ENCODE measurements around the gene ALPK1. TPM values are rescaled to one million over a fixed set of nuclear protein-coding genes. Genes with fewer than 3 reads are reported as not detected.

Gene ALPK1
- total and polyA plus RNA-seq, 4 donors = 2.8 to 14.0 (median 4.7) TPM

DNA sequence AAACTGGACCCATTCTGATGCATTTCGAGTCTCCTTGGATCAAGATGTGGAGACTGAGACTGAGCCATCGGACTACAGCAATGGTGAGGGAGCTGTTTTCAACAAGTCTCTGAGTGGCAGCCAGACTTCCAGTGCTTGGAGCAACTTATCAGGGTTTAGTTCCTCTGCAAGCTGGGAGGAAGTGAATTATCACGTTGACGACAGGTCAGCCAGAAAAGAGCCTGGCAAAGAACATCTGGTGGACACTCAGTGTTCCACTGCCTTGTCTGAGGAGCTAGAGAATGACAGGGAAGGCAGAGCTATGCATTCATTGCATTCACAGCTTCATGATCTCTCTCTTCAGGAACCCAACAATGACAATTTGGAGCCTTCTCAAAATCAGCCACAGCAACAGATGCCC lies 134.0 kb downstream of the ALPK1 start:
- H3K4me1 ChIP-seq (ENCODE audit: control insufficient read depth in 4 of 4, insufficient read depth in 4 of 4, low read length in 3 of 4) = no peaks in the 10 kb centered on the region
- H3K4me3 ChIP-seq (ENCODE audit: low read depth in 1 of 3, low read length in 3 of 3) = no peak overlapping the region
- no peak overlapping the region for H3K9ac ChIP-seq (ENCODE audit: low read depth in 1 of 2, low read length in 2 of 2)
- H3K9me3 ChIP-seq (ENCODE audit: control insufficient read depth in 4 of 4, low read length in 3 of 4) = no peaks in the 10 kb centered on the region
- H3K27ac ChIP-seq (ENCODE audit: low read depth in 1 of 2, low read length in 2 of 2) = no peak overlapping the region
- 73% methylated on average over 4 of the region's 4 CpGs for WGBS
- TF ChIP-seq GABPA (IDR thresholded peaks at IDR 0.05 in 1 of 2, conservative IDR thresholded peaks at IDR 0.05 in 1 of 2) (no peak), SP1 (IDR thresholded peaks at IDR 0.05) (no peak), YY1 (IDR thresholded peaks at IDR 0.05) (no peak), FOXA2 (IDR thresholded peaks at IDR 0.05) (no peak), JUND (IDR thresholded peaks at IDR 0.05) (no peak), HNF4G (IDR thresholded peaks at IDR 0.05) (no peak), TAF1 (conservative IDR thresholded peaks at IDR 0.05) (no peak), HNF4A (conservative IDR thresholded peaks at IDR 0.05) (no peak), RAD21 (IDR thresholded peaks at IDR 0.05) (no peak), RXRA (IDR thresholded peaks at IDR 0.05) (no peak), EGR1 (IDR thresholded peaks at IDR 0.05; ENCODE audit: low read depth in 2 of 2) (no peak), FOXA1 (IDR thresholded peaks at IDR 0.05) (no peak), NR2F2 (IDR thresholded peaks at IDR 0.05) (no peak)
- TF ChIP-seq, protein P1, sequence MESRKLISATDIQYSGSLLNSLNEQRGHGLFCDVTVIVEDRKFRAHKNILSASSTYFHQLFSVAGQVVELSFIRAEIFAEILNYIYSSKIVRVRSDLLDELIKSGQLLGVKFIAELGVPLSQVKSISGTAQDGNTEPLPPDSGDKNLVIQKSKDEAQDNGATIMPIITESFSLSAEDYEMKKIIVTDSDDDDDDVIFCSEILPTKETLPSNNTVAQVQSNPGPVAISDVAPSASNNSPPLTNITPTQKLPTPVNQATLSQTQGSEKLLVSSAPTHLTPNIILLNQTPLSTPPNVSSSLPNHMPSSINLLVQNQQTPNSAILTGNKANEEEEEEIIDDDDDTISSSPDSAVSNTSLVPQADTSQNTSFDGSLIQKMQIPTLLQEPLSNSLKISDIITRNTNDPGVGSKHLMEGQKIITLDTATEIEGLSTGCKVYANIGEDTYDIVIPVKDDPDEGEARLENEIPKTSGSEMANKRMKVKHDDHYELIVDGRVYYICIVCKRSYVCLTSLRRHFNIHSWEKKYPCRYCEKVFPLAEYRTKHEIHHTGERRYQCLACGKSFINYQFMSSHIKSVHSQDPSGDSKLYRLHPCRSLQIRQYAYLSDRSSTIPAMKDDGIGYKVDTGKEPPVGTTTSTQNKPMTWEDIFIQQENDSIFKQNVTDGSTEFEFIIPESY (IDR thresholded peaks at IDR 0.05) = no peak
- TF ChIP-seq, protein P2, sequence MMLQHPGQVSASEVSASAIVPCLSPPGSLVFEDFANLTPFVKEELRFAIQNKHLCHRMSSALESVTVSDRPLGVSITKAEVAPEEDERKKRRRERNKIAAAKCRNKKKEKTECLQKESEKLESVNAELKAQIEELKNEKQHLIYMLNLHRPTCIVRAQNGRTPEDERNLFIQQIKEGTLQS (IDR thresholded peaks at IDR 0.05) = no peak
- TF ChIP-seq, protein P3, sequence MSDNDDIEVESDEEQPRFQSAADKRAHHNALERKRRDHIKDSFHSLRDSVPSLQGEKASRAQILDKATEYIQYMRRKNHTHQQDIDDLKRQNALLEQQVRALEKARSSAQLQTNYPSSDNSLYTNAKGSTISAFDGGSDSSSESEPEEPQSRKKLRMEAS (IDR thresholded peaks at IDR 0.05) = no peak
- TF ChIP-seq, protein P4, sequence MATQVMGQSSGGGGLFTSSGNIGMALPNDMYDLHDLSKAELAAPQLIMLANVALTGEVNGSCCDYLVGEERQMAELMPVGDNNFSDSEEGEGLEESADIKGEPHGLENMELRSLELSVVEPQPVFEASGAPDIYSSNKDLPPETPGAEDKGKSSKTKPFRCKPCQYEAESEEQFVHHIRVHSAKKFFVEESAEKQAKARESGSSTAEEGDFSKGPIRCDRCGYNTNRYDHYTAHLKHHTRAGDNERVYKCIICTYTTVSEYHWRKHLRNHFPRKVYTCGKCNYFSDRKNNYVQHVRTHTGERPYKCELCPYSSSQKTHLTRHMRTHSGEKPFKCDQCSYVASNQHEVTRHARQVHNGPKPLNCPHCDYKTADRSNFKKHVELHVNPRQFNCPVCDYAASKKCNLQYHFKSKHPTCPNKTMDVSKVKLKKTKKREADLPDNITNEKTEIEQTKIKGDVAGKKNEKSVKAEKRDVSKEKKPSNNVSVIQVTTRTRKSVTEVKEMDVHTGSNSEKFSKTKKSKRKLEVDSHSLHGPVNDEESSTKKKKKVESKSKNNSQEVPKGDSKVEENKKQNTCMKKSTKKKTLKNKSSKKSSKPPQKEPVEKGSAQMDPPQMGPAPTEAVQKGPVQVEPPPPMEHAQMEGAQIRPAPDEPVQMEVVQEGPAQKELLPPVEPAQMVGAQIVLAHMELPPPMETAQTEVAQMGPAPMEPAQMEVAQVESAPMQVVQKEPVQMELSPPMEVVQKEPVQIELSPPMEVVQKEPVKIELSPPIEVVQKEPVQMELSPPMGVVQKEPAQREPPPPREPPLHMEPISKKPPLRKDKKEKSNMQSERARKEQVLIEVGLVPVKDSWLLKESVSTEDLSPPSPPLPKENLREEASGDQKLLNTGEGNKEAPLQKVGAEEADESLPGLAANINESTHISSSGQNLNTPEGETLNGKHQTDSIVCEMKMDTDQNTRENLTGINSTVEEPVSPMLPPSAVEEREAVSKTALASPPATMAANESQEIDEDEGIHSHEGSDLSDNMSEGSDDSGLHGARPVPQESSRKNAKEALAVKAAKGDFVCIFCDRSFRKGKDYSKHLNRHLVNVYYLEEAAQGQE (IDR thresholded peaks at IDR 0.05) = no peak
- TF ChIP-seq, protein P5, sequence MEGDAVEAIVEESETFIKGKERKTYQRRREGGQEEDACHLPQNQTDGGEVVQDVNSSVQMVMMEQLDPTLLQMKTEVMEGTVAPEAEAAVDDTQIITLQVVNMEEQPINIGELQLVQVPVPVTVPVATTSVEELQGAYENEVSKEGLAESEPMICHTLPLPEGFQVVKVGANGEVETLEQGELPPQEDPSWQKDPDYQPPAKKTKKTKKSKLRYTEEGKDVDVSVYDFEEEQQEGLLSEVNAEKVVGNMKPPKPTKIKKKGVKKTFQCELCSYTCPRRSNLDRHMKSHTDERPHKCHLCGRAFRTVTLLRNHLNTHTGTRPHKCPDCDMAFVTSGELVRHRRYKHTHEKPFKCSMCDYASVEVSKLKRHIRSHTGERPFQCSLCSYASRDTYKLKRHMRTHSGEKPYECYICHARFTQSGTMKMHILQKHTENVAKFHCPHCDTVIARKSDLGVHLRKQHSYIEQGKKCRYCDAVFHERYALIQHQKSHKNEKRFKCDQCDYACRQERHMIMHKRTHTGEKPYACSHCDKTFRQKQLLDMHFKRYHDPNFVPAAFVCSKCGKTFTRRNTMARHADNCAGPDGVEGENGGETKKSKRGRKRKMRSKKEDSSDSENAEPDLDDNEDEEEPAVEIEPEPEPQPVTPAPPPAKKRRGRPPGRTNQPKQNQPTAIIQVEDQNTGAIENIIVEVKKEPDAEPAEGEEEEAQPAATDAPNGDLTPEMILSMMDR (IDR thresholded peaks at IDR 0.05; ENCODE audit: low read depth, low read length, missing input control) = no peak
- no peak for DNase-seq (ENCODE audit: low spot score)
- peaks cover 1 to 14% (median 10%) of the 10 kb centered on the region in 4 donors for H3K36me3 ChIP-seq (ENCODE audit: control insufficient read depth in 4 of 4, insufficient read depth in 3 of 4, low read depth in 1 of 4, low read length in 3 of 4)
- no peaks in the 10 kb centered on the region for H3K27me3 ChIP-seq (ENCODE audit: control insufficient read depth in 4 of 4, insufficient read depth in 4 of 4, low read length in 3 of 4)
